ENCODE data around the gene ZNF655.

Gene ZNF655

GRCh38 chr7:99623091-99623693 lies 64.8 kb downstream of the ZNF655 start:
- DNase-seq (ENCODE audit: low read depth in 1 of 2, low spot score in 1 of 2), result no peak
- no peak for TF ChIP-seq JUND (IDR thresholded peaks at IDR 0.05; ENCODE audit: low read depth)
- in situ Hi-C loops (cut with HindIII; ENCODE audit: low pct_unique_long_range_greater_than_20kb, low sequenced_read_pairs), result no loop called here

- no peak for DNase-seq (ENCODE audit: low read depth in 1 of 2, low spot score in 1 of 2)
- TF ChIP-seq JUND (IDR thresholded peaks at IDR 0.05; ENCODE audit: low read depth), result no peak
These were observed 65.4 kb downstream of the ZNF655 start for GRCh38 chr7:99623702-99624447.

GRCh38 chr7:99624484-99624883 lies 66.0 kb downstream of the ZNF655 start:
- no peak for DNase-seq (ENCODE audit: low read depth in 1 of 2, low spot score in 1 of 2)
- no peak for TF ChIP-seq JUND (IDR thresholded peaks at IDR 0.05; ENCODE audit: low read depth)
- in situ Hi-C loops (cut with HindIII; ENCODE audit: low pct_unique_long_range_greater_than_20kb, low sequenced_read_pairs), result no loop called here

More at GRCh38 chr7:99623702-99624447, 65.4 kb downstream of the ZNF655 start:
- in situ Hi-C loops (cut with HindIII; ENCODE audit: low pct_unique_long_range_greater_than_20kb, low sequenced_read_pairs), result no loop called here

GRCh38 chr7:99625321-99625720 lies 66.9 kb downstream of the ZNF655 start:
- TF ChIP-seq JUND (IDR thresholded peaks at IDR 0.05; ENCODE audit: low read depth), result no peak
- DNase-seq (ENCODE audit: low read depth in 1 of 2, low spot score in 1 of 2), result no peak
- in situ Hi-C loops (cut with HindIII; ENCODE audit: low pct_unique_long_range_greater_than_20kb, low sequenced_read_pairs), result no loop called here

- in situ Hi-C loops (cut with HindIII; ENCODE audit: low pct_unique_long_range_greater_than_20kb, low sequenced_read_pairs), result no loop called here
- no peak for DNase-seq (ENCODE audit: low read depth in 1 of 2, low spot score in 1 of 2)
- TF ChIP-seq JUND (IDR thresholded peaks at IDR 0.05; ENCODE audit: low read depth), result no peak
These were observed 67.5 kb downstream of the ZNF655 start for GRCh38 chr7:99625961-99626360.
